MCF 10A (cell line): Measurements from ENCODE around the gene EFCAB14. TPM values are rescaled to one million over a fixed set of nuclear protein-coding genes. Genes with fewer than 3 reads are reported as not detected.
"Not testable (repeated sequence)": the region's sequence is repeated elsewhere in the genome, so short reads cannot be mapped to it uniquely, and the experiment has no call there.

ENCODE experiments used
- BruUV-seq: library from RNA; stranded (reverse); fragments of 400-500 nt; replicated peaks from 2 replicates; lab custom pipeline; 2021; lab: Mats Ljungman, UMichigan
- CTCF ChIA-PET: fragments of 300-600 bp; sonication (Branson Sonifier 250); formaldehyde crosslinking; extraction: SDS; loops from one replicate; lab custom pipeline; 2021; ENCODE audit warnings: antibody characterized with exemption, inconsistent platforms; lab: Yijun Ruan, JAX
- POLR2A ChIA-PET: fragments of 300-600, 350-650 bp; sonication (Branson Sonifier 250); formaldehyde crosslinking; extraction: SDS; loops from one replicate; lab custom pipeline; 2020; ENCODE audit warnings: antibody characterized with exemption, inconsistent platforms; lab: Yijun Ruan, JAX
- DNase-seq: peaks from one replicate; pipeline ENCODE4 v3.0.0-alpha.2; 2018; ENCODE audit not compliant: unreplicated experiment
- H3K27ac Mint-ChIP-seq: one replicate; pipeline ENCODE4 v1.8.0; 2022; ENCODE audit warnings: mild to moderate bottlenecking, low read depth, mixed read lengths; ENCODE audit not compliant: unreplicated experiment
- H3K27me3 Mint-ChIP-seq: one replicate; pipeline ENCODE4 v1.8.0; 2022; ENCODE audit warnings: mixed read lengths; ENCODE audit not compliant: insufficient read depth, unreplicated experiment
- H3K36me3 Mint-ChIP-seq: one replicate; pipeline ENCODE4 v1.8.0; 2022; ENCODE audit warnings: mild to moderate bottlenecking, moderate library complexity, mixed read lengths; ENCODE audit not compliant: insufficient read depth, unreplicated experiment
- H3K4me1 Mint-ChIP-seq: one replicate; pipeline ENCODE4 v1.8.0; 2022; ENCODE audit warnings: mixed read lengths; ENCODE audit not compliant: insufficient read depth, unreplicated experiment
- H3K4me3 Mint-ChIP-seq: one replicate; pipeline ENCODE4 v1.8.0; 2022; ENCODE audit warnings: mild to moderate bottlenecking, moderate library complexity, mixed read lengths; ENCODE audit not compliant: unreplicated experiment
- H3K9me3 Mint-ChIP-seq: one replicate; pipeline ENCODE4 v1.8.0; 2022; ENCODE audit warnings: mixed read lengths; ENCODE audit not compliant: unreplicated experiment
- intact Hi-C: fragments of 100-400 bp; cut with micrococcal nuclease; formaldehyde crosslinking; loops from 2 replicates; pipeline ENCODE4 v1.14.1; 2022
- total RNA-seq: library from RNA; stranded (reverse); gene quantifications from 2 replicates; pipeline ENCODE4 v1.2.3, GENCODE V29; 2022
- TF ChIP-seq, protein P1 (sequence below): fragments of 200-600 bp; IDR thresholded peaks from one replicate; pipeline ENCODE4 v1.8.0; 2022; ENCODE audit warnings: antibody characterized with exemption, mild to moderate bottlenecking; ENCODE audit not compliant: unreplicated experiment

Gene EFCAB14
- total RNA-seq, 1 experiment from 2014 or later = 33.9 TPM

DNA sequence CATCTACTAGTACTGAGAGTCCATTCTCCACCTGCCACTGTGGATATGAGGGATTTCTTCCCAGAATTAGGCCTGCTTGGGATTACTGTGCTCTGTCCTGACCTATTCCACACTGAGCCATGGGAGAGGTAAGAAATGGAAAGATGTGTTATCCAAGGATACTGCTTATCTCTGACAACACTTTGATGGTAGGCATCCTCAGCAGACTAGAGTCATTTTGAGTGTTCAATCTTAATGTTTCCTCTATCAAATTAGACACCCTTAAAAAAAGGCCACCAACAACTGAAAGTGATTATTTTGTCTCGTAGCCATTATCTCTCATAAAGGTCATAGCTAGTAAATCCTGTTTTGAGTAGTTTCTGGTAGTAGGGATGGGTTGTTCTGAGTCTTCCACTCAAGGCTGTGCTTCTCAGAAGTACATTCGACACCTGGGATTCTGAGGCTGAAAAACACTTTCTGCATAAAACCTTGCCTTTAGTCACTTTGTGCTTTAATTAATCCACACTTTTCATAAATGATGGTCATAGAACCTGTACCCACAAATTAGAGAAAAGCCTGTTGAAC is 59.5 kb downstream of the EFCAB14 start:
- no peak overlapping the region for H3K27ac Mint-ChIP-seq
- intact Hi-C loops = no loop called here
- ChIA-PET POLR2A (interaction anchor here (1.4 kb wide), 1 partner anchor 16 kb away, joined by 5 read pairs; no protein-coding TSS in a partner anchor), CTCF (no interaction called here)
- no peaks in the 10 kb centered on the region for H3K27me3 Mint-ChIP-seq
- no peak for DNase-seq
- TF ChIP-seq, protein P1, sequence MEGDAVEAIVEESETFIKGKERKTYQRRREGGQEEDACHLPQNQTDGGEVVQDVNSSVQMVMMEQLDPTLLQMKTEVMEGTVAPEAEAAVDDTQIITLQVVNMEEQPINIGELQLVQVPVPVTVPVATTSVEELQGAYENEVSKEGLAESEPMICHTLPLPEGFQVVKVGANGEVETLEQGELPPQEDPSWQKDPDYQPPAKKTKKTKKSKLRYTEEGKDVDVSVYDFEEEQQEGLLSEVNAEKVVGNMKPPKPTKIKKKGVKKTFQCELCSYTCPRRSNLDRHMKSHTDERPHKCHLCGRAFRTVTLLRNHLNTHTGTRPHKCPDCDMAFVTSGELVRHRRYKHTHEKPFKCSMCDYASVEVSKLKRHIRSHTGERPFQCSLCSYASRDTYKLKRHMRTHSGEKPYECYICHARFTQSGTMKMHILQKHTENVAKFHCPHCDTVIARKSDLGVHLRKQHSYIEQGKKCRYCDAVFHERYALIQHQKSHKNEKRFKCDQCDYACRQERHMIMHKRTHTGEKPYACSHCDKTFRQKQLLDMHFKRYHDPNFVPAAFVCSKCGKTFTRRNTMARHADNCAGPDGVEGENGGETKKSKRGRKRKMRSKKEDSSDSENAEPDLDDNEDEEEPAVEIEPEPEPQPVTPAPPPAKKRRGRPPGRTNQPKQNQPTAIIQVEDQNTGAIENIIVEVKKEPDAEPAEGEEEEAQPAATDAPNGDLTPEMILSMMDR = no peak
- no TSS peak for BruUV-seq
- no peaks in the 10 kb centered on the region for H3K9me3 Mint-ChIP-seq
- H3K4me1 Mint-ChIP-seq = no peaks in the 10 kb centered on the region
- no peak overlapping the region for H3K4me3 Mint-ChIP-seq
- peaks cover 51% of the 10 kb centered on the region for H3K36me3 Mint-ChIP-seq

GRCh38 chr1:46657775-46658174 is 61.1 kb downstream of the EFCAB14 start:
- Mint-ChIP-seq H3K27me3 (no peaks in the 10 kb centered on the region), H3K4me1 (no peaks in the 10 kb centered on the region), H3K36me3 (peaks cover 46% of the 10 kb centered on the region), H3K4me3 (no peak overlapping the region), H3K27ac (no peak overlapping the region), H3K9me3 (no peaks in the 10 kb centered on the region)
- TF ChIP-seq, protein P1 = no peak
- BruUV-seq = no TSS peak
- ChIA-PET POLR2A (interaction anchor here (1.4 kb wide), 1 partner anchor 14 kb away, joined by 5 read pairs; no protein-coding TSS in a partner anchor), CTCF (interaction anchor here (0.5 to 1.1 kb wide), 3 partner anchors 15 to 414 kb away, joined by 3 read pairs; no protein-coding TSS in a partner anchor)
- no peak for DNase-seq
- intact Hi-C loops = no loop called here

GRCh38 chr1:46656643-46657042 is 62.3 kb downstream of the EFCAB14 start:
- BruUV-seq = no TSS peak
- Mint-ChIP-seq H3K27me3 (no peaks in the 10 kb centered on the region), H3K36me3 (peaks cover 54% of the 10 kb centered on the region), H3K4me3 (no peak overlapping the region), H3K9me3 (no peaks in the 10 kb centered on the region), H3K27ac (no peak overlapping the region), H3K4me1 (no peaks in the 10 kb centered on the region)
- no peak for DNase-seq
- CTCF ChIA-PET = interaction anchor here (0.6 kb wide), 1 partner anchor 292 kb away, joined by 3 read pairs; no protein-coding TSS in a partner anchor
- intact Hi-C loops = no loop called here
- POLR2A ChIA-PET = no interaction called here
- TF ChIP-seq, protein P1 = no peak

- Mint-ChIP-seq H3K9me3 (no peaks in the 10 kb centered on the region), H3K27ac (no peak overlapping the region), H3K4me3 (no peak overlapping the region), H3K27me3 (no peaks in the 10 kb centered on the region), H3K4me1 (no peaks in the 10 kb centered on the region), H3K36me3 (peaks cover 55% of the 10 kb centered on the region)
- ChIA-PET CTCF (no interaction called here), POLR2A (no interaction called here)
- no TSS peak for BruUV-seq
- intact Hi-C loops = no loop called here
- no peak for DNase-seq
- TF ChIP-seq, protein P1 = no peak
Measured at GRCh38 chr1:46655848-46656247, 63.1 kb downstream of the EFCAB14 start.

DNA sequence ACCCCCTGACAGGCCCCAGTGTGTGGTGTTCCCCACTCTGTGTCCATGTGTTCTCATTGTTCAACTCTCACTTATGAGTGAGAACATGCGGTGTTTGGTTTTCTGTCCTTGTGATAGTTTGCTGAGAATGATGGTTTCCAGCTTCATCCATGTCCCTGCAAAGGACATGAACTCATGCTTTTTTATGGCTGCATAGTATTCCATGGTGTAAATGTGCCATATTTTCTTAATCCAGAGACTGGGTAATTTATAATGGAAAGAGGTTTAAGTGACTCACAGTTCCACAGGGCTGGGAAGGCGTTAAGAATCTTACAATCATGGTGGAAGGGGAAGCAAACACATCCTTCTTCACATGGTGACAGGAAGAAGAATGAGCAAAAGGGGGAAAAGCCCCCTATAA is 64.2 kb downstream of the EFCAB14 start:
- H3K9me3 Mint-ChIP-seq, BruUV-seq, intact Hi-C loops, DNase-seq, H3K27me3 Mint-ChIP-seq, H3K4me1 Mint-ChIP-seq, H3K27ac Mint-ChIP-seq, H3K4me3 Mint-ChIP-seq: not testable (repeated sequence)
- H3K36me3 Mint-ChIP-seq = peaks cover 59% of the 10 kb centered on the region
- ChIA-PET CTCF (interaction anchor here (0.6 to 0.7 kb wide), 2 partner anchors 11 to 377 kb away, joined by 3 to 5 read pairs; no protein-coding TSS in a partner anchor), POLR2A (interaction anchor here (1.7 to 2.1 kb wide), 2 partner anchors 11 to 13 kb away, joined by 6 to 7 read pairs; partner anchors contain the start of gene ATPAF1)
